GM18511 (cell line): Measurements from ENCODE around the gene OVCA2.

Experiments
- ATAC-seq: cut with Tn5 transposase; IDR thresholded peaks from one replicate; pipeline ENCODE4 v1.9.1; 2021; ENCODE audit warnings: mild to moderate bottlenecking, moderate library complexity; ENCODE audit not compliant: unreplicated experiment

OVCA2 gene

GRCh38 chr17:2030779-2031163 is 11.1 kb upstream of the OVCA2 start:
- peak; percentile 28 for ATAC-seq

GRCh38 chr17:2033153-2033552 is 8.7 kb upstream of the OVCA2 start:
- ATAC-seq = no peak

DNA sequence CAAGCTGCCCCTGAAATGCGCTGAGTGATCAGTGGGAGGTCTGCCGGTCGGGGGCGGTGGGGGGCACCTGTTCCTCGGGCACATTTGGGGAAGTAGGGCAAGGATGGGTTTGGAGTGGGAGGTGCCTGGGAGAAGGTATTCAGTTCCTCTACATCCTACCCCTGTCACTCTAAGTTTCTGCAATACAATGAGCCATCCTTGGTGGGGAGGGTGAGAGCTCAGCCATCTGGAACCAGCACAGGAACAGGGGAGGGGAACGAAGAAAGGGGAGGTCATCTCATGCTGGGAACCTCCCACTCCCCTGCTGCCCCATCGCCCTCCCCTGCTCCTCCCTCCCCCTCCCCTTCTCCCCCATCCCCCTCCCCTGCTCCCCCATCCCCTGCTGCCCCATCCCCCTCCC is 7.7 kb upstream of the OVCA2 start:
- no peak for ATAC-seq

GRCh38 chr17:2034806-2035540 is 6.8 kb upstream of the OVCA2 start:
- no peak for ATAC-seq

DNA sequence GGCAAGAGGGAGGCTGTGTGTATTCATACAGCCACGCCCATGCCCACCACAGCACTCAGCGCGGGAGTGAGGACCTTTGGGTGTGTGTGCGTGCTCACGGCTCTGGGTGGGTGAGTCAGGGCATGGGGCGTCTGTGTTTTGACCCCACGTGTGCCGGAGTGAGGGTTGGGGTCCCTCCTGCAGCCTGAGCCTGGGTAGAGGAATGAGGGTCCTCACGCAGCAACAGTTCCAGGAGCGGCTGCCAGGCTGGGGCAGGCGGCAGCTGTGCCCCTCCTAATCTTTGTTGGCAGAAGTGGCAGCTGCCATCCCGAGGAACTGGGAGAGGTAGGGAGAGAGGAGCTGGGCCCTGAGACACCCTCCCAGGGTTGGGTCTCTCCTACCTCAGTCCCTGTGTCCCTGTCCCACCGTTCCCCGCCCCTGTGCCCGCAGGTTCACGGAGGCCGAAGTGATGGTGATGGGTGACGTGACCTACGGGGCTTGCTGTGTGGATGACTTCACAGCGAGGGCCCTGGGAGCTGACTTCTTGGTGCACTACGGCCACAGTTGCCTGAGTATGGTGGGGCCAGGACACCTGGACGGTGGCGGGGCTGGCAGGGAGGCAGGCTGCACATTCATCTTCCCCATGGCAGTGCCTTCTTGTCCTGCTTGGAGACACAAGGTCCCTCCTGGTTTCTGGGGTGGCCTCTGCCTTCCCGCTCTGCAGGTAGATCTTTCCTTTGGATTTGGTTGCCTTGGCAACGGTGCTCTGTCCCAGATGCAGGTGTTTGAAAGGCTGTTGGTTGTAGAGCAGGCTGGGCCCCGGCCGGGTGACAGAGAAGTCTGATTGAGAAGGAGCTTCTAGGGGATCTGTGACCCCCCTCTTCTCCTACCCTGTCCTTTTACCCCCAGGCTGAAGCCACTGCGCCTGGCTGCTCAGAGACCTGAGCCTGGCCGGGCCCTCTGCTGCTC is 6.0 kb upstream of the OVCA2 start:
- ATAC-seq = no peak

DNA sequence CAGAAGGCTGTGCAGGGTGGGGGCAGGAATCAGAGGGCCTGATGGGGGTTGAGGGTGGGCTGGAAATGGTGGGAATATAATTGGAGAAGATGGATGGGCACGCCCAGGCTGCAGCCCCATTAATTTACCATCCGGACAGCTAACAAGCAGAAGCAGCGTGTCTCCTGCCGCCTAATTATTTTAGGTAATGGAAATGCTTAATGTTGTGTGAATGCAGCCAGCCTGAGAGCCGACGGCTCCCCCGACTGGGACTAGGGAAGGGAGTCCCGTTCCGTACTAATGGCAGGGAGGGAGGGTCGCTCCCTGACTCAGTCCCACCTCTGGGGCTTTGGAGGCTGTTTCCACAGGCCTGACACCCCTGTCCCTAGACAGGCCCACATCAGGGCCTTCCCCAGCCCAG is 4.7 kb upstream of the OVCA2 start:
- ATAC-seq = no peak

- no peak for ATAC-seq
Observed at GRCh38 chr17:2040219-2040827, 1.5 kb upstream of the OVCA2 start.

- no peak for ATAC-seq
Observed at GRCh38 chr17:2040942-2041560, 771 bp upstream of the OVCA2 start.

DNA sequence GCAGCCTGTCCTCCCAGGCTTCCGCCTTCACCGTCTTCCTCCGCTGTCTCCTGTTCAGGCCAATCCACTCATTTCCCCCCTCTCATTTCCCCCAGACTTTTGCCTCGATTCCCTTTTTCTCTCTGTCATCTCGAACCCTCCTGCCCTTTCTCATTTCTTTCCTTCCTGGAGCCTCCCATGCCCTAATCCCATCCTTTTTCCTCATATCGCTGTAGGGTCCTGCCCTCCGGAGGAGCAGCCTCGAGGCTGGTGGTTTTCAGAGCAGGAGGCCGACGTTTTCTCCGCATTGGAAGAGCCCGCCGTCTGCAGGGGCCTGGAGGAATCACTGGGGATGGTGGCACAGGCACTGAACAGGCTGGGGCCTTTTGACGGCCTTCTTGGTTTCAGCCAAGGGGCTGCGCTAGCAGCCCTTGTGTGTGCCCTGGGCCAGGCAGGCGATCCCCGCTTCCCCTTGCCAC is 597 bp downstream of the OVCA2 start:
- ATAC-seq = no peak

- no peak for ATAC-seq
Observed at GRCh38 chr17:2042933-2043332, 1.1 kb downstream of the OVCA2 start.

GRCh38 chr17:2043785-2044184 is 2.0 kb downstream of the OVCA2 start:
- ATAC-seq = no peak

DNA sequence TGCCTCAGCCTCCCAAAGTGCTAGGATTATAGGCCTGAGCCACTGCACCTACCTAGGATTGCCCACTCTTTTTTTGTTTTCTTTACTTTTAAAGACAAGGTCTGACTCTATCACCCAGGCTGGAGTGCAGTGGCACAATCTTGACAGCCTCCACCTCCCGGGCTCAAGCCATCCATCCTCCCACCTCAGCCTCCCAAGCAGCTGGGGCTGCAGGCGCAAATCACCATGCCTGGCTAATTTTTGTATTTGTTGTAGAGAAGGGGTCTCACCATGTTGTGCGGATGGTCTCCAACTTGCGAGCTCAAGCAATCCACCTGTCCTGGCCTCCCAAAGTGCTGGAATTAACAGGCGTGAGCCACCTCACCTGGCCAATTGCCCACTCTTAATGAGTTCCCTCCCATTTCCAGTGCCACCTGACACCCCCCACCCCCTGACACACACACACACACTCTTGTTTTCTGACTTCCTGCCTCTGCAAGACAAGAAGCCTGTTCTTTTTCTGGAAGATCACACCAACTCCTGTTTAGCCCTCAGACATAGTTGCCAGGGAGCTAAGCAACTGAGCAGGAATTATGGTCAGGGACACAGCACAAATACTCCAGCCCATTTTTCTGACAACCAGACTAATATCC is 2.6 kb downstream of the OVCA2 start:
- ATAC-seq = no peak

DNA sequence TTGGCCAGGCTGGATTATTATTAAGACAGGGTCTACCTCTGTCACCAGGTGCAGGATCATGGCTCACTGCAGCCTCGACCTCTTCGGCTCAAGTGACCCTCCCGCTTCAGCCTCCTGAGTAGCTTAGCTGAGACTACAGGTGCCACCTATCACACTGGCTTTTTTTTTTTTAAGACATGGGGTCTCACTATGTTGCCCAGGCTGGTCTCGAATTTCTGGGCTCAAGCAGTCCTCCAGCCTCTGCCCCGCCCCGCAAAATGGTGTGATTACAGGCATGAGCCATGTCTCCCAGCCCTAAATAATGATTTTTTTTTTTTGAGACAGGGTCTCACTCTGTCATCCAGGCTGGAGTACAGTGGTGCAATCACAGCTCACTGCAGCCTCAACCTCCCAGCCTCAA is 5.8 kb downstream of the OVCA2 start:
- no peak for ATAC-seq

DNA sequence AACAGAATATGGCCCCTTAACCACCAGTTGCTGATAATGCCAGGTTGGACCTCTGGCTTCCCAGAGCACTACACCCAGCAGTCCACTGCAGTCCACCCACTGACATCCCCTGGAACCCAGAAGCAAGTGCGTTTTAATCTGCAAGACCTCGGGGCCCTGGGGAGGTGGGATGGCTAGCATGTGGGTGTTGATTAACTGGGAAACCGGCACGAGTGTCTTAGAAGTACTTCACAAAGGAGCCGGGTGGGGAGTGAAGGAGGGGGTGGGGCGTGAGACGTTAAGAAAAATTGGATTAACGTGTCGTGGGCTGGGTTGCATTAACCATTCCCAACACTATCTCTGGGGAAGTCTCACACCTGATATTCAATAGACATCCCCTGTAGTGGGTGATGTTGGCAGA is 7.0 kb downstream of the OVCA2 start:
- no peak for ATAC-seq

DNA sequence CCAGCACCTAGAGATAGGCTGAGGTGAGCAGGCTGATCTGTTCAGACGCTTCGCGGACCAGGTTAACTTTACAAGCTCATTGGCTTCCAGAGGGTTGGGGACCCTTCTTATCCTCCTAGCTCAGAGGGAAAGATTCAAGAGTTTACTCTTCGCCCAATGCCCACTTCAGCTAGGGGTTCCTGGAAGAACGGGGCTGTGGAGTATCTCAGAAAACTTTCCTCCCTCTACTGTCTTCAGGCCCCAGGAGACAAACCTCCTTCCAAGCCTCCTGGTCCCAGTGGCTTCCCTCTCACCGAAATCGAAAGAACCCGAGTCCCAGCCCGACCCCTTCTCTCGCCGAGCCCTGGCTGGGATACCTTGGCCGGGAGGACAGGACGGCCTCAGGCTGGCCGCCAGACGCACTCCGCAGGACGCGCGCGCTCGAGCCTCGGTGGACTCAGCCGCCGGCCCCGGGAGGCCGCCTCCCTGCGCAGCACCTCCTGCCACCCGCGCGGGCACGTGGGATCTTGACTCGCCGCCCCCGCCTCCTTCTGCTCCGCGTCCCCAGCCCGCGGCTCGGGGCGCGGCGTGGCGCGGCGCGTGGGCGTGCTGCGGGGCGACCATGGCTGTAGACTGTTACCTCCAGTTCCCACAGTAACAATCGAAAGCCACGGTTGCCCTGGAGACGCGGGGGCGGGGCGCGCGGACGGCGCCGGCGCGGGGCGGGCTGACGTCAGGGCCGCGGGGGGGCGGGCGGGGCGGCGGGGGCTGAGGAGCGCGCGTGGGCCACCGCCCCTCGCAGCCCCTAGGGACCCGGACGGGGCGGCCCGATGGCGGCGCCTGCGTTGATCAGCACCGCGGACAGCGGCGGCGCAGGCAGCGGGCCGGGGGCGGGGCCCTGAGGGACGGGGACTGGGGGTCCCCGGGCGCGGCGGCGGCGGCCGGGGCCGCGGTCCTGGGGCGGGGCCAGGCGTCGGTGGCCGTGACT is 7.8 kb downstream of the OVCA2 start:
- ATAC-seq = peak; percentile 55

DNA sequence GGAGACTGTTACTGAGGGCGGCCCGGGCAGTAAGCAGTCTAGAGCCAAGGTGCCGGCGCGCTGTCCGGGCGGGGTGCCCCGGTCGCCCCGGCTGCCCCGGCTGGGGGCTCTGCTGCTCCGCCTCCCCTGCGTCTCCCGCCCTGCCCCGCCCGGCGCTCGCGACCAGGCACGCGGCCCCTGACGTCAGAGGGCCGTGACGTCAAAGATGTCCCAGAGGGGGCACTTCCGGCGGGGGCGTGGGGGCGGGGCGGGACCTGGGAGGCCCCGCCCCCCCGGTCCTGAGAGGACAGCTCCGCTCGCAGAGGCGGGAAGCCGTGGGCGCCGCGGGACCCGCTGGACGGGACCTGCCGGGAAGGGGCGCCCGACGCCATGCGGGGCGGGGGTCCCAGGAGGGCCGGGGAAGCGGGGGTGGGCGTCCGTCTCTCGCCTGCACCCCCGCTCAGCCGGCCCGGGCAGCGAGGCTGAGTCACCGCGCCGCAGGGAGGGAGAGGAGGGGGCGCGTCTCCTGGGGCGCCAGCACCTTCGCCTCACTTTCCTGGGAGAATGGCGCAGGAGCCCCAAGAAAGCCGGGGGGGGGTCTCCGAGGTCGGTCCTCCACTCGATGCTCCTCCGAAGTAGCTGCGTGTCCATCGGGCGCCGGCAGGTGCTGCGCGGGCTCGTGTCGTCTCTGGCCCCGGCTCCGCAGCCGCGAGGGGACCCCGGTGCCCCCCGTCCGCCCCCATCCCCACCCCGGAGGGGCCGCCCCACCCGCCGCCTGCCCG is 8.7 kb downstream of the OVCA2 start:
- ATAC-seq = peak; percentile 18

DNA sequence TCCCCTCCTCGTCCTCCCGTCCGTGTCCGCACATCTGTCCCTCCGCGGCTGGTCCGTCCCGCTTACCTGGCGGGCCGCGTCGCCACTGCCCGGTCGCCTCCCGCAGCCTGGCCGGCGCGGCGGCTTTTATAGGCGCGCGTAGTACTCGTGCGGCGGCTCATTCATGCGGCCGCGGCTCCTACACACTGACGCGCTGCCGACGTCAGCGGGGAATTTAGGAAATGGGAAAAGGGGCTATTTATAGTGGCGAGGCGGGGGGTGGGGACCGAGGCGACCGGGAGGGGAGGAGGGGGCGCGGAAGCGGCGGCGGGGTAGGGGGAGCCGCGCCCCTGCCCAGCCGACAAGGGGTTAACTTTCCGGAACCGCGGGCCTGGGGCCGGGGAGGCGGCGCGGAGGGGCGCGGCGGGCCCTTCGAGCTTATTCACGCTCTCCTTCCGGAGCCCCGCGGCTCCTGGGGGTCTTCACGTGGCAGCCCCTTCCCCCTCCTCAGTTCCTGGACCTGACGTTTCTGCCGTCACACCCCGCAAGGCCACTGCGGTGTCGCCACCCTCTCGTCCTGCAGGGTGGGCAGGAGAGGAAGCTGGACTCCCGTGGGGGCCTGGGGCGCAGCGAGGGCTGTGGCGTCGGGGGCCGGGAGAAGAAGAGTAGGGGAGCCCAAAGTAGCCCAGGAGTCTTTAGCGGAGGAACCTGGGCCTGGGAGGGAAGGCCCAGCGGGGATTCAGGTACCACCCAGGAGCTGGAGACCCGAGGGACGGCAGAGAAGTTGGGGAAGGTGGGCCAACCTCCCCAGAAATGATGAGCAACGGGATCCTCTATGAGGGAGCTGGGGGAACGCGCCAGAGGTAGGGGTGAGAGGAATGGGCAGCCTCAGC is 9.5 kb downstream of the OVCA2 start:
- no peak for ATAC-seq
